ENCODE data around the gene ZFAND3. TPM values are rescaled to one million over a fixed set of nuclear protein-coding genes. Genes with fewer than 3 reads are reported as not detected.

ZFAND3 gene
- total and polyA plus RNA-seq, 10 donors: 9.3 to 63.7 (median 49.9) TPM

DNA sequence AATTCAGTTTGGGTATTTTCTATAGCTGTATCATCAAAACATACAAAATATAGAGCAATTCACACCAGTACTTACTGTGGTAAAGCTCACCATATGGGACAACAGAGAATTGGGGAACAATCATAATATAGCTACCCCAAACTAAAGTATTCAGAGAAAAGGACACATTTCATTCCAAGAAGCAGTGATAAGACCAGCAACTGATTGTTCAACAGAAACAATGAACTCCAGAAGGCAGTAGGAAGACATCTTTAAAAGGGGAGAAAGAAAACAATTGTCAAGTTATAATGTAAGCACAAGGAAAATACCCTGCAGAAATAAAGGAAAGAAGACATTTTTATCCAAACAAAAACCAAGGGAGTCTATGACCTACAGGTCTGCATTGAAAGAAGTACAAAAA, 210.9 kb downstream of the ZFAND3 start:
- TF ChIP-seq POLR2AphosphoS5 (IDR thresholded peaks at IDR 0.05): no peak
- TF ChIP-seq POLR2A (IDR thresholded peaks at IDR 0.05): no peak
- TF ChIP-seq, protein P1, sequence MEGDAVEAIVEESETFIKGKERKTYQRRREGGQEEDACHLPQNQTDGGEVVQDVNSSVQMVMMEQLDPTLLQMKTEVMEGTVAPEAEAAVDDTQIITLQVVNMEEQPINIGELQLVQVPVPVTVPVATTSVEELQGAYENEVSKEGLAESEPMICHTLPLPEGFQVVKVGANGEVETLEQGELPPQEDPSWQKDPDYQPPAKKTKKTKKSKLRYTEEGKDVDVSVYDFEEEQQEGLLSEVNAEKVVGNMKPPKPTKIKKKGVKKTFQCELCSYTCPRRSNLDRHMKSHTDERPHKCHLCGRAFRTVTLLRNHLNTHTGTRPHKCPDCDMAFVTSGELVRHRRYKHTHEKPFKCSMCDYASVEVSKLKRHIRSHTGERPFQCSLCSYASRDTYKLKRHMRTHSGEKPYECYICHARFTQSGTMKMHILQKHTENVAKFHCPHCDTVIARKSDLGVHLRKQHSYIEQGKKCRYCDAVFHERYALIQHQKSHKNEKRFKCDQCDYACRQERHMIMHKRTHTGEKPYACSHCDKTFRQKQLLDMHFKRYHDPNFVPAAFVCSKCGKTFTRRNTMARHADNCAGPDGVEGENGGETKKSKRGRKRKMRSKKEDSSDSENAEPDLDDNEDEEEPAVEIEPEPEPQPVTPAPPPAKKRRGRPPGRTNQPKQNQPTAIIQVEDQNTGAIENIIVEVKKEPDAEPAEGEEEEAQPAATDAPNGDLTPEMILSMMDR (IDR thresholded peaks at IDR 0.05 in 8 of 11, conservative IDR thresholded peaks at IDR 0.05 in 3 of 11): no peak
- no peaks in the 10 kb centered on the region for H3K27me3 ChIP-seq (replicated peaks in 1 of 7)
- H3K4me3 ChIP-seq: no peak overlapping the region
- peaks cover 11 to 63% (median 38%) of the 10 kb centered on the region in 6 donors for H3K4me1 ChIP-seq
- no peaks in the 10 kb centered on the region for H3K36me3 ChIP-seq
- no peak for DNase-seq
- H3K9me3 ChIP-seq: no peaks in the 10 kb centered on the region
- no peak overlapping the region for H3K27ac ChIP-seq
- intact Hi-C loops (cut with DNase I; ENCODE audit: low total_unique reads): no loop called here

DNA sequence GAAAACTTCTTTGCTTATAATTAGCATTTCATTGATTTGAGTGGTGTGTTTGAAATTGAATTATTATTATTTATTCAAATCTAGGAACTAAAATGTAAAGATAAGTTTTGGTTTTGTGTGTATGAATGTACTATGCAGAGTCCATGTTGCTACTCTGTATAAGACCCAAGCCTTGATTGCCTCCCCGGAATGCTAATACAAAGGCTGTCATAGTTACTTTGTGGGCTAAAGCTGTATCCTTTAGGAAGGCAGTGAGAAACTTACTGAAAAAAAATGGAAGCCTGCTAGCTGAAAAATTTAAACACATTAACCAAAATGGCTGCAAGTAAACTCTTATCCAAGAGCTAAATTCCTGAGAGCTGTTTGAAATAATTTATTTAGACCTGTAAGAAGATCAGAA, 213.3 kb downstream of the ZFAND3 start:
- Histone ChIP-seq H3K27ac (no peak overlapping the region), H3K36me3 (no peaks in the 10 kb centered on the region), H3K4me3 (no peak overlapping the region), H3K9me3 (no peaks in the 10 kb centered on the region), H3K27me3 (replicated peaks in 1 of 7) (no peaks in the 10 kb centered on the region), H3K4me1 (peaks cover 5 to 54% (median 30%) of the 10 kb centered on the region in 6 donors)
- DNase-seq: no peak
- TF ChIP-seq POLR2AphosphoS5 (IDR thresholded peaks at IDR 0.05): no peak
- TF ChIP-seq POLR2A (IDR thresholded peaks at IDR 0.05): no peak
- TF ChIP-seq, protein P1 (IDR thresholded peaks at IDR 0.05 in 8 of 11, conservative IDR thresholded peaks at IDR 0.05 in 3 of 11): no peak
- WGBS, 5 donors: 45 to 100% (median 97%) methylated on average over 1 of the region's 1 CpG
- intact Hi-C loops (cut with DNase I; ENCODE audit: low total_unique reads): no loop called here

DNA sequence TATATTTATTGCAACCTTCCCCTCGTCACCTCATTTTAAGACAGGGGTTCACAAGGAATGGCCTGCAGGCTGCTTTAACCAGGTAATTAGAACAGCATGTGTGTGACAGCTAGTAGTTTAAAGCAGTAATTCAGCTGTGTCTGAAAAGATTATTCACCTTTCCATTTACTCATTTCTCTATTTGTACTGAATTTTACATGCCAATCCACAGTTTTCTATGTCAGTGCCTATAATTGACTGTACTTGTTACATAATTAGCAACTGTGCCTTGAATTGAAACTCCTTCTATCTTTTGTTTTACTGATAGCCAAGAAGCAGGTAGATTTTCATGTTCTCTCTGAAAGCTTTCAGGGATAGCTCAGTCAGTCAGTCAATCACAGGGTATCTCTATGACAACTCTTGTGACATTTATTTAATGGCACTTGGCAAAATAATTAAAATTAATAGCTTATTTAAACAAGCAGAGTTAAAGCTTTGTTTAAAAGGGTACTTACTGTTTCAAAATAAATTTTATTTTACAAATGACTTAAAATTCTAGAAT, 214.0 kb downstream of the ZFAND3 start:
- H3K27me3 ChIP-seq (replicated peaks in 1 of 7): no peaks in the 10 kb centered on the region
- H3K4me3 ChIP-seq: no peak overlapping the region
- intact Hi-C loops (cut with DNase I; ENCODE audit: low total_unique reads): no loop called here
- TF ChIP-seq POLR2AphosphoS5 (IDR thresholded peaks at IDR 0.05) (no peak), POLR2A (IDR thresholded peaks at IDR 0.05) (no peak)
- TF ChIP-seq, protein P1 (IDR thresholded peaks at IDR 0.05 in 8 of 11, conservative IDR thresholded peaks at IDR 0.05 in 3 of 11): no peak
- DNase-seq: no peak
- WGBS, 5 donors: 47 to 94% (median 89%) methylated on average over 1 of the region's 1 CpG
- no peaks in the 10 kb centered on the region for H3K36me3 ChIP-seq
- no peak overlapping the region for H3K27ac ChIP-seq
- H3K9me3 ChIP-seq: no peaks in the 10 kb centered on the region
- H3K4me1 ChIP-seq: peaks cover 0 to 47% (median 23%) of the 10 kb centered on the region in 6 donors

DNA sequence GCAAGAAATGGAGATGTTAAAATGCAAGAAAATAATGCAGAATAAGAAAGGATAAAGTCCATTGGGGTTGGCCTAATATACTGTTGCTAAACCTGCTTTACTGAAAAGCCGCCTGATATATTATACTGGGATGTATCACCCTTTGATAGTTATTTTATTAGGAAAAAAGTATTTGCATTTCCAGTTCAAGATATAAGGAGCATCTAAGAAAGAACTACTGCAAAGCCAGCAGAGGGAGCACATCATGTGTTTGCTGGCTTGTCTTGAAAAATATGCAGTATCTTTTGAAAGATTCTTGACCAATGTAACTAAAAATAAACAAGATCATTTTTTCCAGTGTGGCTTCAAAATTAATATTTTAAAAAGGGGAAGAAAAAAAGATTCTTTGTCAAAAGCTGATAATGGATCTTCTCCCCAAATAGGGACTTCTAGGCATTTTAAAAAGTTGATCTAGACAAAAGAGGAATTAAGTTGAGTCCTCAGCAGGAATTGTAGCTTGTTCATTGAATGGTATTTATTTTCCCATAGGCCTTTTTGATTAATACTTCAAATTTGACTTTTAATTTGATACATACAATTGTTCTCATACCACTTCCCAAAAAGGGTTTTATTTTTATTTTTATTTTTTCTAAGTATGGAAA, 214.9 kb downstream of the ZFAND3 start:
- Histone ChIP-seq H3K9me3 (no peaks in the 10 kb centered on the region), H3K27me3 (replicated peaks in 1 of 7) (no peaks in the 10 kb centered on the region), H3K36me3 (no peaks in the 10 kb centered on the region), H3K27ac (no peak overlapping the region), H3K4me3 (no peak overlapping the region), H3K4me1 (peaks cover 0 to 42% (median 21%) of the 10 kb centered on the region in 6 donors)
- TF ChIP-seq POLR2AphosphoS5 (IDR thresholded peaks at IDR 0.05): no peak
- TF ChIP-seq, protein P1 (IDR thresholded peaks at IDR 0.05 in 8 of 11, conservative IDR thresholded peaks at IDR 0.05 in 3 of 11): peak in 6 of 11 experiments; percentile 14 to 35 (median 24)
- no peak for TF ChIP-seq POLR2A (IDR thresholded peaks at IDR 0.05)
- no peak for DNase-seq
- WGBS, 5 donors: 90 to 95% (median 93%) methylated on average over 1 of the region's 1 CpG
- intact Hi-C loops (cut with DNase I; ENCODE audit: low total_unique reads): no loop called here

Measured in spleen (tissue), 11 donors.